LNCAP (cell line): ENCODE results near the gene DAB1.

Experiments used
- TF ChIP-seq, protein P1 (sequence below): fragments of 450-650 bp; IDR thresholded peaks from 2 replicates; pipeline ENCODE4 v1.5.1; 2017; ENCODE audit warnings: mild to moderate bottlenecking

Gene DAB1

GRCh38 chr1:57157818-57158603, 265.8 kb downstream of the DAB1 start:
- TF ChIP-seq, protein P1, sequence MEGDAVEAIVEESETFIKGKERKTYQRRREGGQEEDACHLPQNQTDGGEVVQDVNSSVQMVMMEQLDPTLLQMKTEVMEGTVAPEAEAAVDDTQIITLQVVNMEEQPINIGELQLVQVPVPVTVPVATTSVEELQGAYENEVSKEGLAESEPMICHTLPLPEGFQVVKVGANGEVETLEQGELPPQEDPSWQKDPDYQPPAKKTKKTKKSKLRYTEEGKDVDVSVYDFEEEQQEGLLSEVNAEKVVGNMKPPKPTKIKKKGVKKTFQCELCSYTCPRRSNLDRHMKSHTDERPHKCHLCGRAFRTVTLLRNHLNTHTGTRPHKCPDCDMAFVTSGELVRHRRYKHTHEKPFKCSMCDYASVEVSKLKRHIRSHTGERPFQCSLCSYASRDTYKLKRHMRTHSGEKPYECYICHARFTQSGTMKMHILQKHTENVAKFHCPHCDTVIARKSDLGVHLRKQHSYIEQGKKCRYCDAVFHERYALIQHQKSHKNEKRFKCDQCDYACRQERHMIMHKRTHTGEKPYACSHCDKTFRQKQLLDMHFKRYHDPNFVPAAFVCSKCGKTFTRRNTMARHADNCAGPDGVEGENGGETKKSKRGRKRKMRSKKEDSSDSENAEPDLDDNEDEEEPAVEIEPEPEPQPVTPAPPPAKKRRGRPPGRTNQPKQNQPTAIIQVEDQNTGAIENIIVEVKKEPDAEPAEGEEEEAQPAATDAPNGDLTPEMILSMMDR = no peak

GRCh38 chr1:57156907-57157306, 267.0 kb downstream of the DAB1 start:
- TF ChIP-seq, protein P1 = no peak

- TF ChIP-seq, protein P1 = no peak
These were observed 277.8 kb downstream of the DAB1 start for GRCh38 chr1:57146100-57146499.

- TF ChIP-seq, protein P1 = no peak
These were observed 280.9 kb downstream of the DAB1 start for GRCh38 chr1:57142999-57143398.

DNA sequence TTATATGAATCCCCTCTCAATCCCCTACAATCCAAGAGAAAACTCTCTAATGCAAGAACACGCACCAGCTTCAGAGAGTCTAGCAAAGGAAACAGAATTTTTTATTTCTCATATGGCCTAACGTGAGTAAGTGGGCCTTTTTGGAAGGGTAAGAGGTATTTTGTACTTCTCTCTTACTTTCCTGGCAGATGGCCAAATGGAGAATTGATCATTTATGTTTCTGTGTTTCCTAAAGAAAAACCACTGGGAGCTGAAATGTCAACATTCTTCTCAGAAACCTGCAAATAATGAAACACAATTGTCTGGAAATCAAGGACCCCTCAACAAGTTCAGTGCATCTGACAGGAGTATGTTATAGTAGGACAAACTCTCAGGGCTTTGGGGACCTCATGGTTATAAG, 281.7 kb downstream of the DAB1 start:
- TF ChIP-seq, protein P1 = no peak

DNA sequence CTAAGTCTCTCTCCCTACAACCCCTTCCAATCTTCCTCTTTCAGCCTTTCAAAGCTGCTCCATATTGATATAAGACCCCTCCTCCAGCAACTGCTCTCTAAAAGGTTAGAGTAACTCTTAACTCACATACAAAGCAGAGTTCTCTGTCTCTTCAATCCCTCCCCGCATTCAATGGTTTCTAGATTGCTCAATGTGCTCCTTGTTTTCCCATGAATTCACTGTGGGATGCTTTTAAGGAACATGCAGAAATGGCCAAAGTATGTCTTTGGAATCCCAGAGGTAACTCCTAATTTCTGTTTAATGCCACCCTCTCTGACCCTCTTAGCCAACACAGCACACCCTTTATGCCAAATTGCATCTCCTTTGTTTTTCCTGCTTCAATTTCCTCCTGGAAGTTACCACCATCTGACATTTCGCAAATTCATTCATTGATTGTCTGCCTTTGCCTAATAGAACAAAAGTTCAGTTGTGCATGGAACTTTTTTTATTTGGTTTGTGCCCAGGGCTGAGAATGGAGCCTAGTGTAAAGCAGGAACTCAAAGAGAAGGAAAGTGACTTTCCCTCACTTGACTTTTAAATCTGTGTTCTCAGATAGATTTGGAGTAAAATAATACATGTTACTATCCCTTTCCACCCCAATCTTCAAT, 285.3 kb downstream of the DAB1 start:
- TF ChIP-seq, protein P1 = no peak

GRCh38 chr1:57137980-57138379, 285.9 kb downstream of the DAB1 start:
- TF ChIP-seq, protein P1 = no peak
